GM19239 (cell line): ENCODE measurements around the gene SPATA31D4.
"Not testable (repeated sequence)": the region's sequence is repeated elsewhere in the genome, so short reads cannot be mapped to it uniquely, and the experiment has no call there.

Source experiments
- DNase-seq: peaks from one replicate; pipeline ENCODE4 v3.0.0; 2011; ENCODE audit warnings: low spot score; ENCODE audit not compliant: insufficient read length
- FAIRE-seq: peaks from 2 replicates; lab custom pipeline; 2011; peaks lifted over from hg19 to GRCh38; lab: Jason Lieb, UNC

The SPATA31D4 gene

DNA sequence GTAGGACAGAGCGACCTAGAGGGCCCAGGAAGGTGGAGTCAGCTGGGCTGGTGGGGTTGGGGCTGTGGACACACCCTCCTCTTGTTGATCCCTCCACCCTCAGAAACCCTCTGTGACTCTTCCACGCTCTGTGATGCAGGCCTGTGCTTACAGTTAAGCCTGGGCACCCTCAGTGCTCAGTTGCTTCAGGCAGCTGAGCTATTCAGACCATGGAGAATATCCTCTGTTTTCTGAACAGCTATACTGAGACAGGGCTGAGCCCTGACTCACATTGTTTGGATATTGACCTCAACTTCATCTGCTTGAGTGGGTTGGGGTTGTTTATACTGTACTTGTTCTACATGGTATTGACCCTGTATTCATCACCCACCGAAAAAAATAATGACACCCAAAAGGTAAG is at the start of gene SPATA31D4:
TSS of gene SPATA31D4 (plus strand) at position 124 of the 400 bp plus-strand sequence. CDS start at position 210, 86 bp downstream.
- FAIRE-seq: not testable (repeated sequence)

GRCh38 chr9:81878530-81878929 is 49.7 kb upstream of the SPATA31D4 start:
- no peak for DNase-seq

More for the DNA sequence above, at the start of gene SPATA31D4:
- DNase-seq: not testable (repeated sequence)

GRCh38 chr9:81879501-81879916 is 48.7 kb upstream of the SPATA31D4 start:
- DNase-seq (no peak), FAIRE-seq (no peak)

More at GRCh38 chr9:81878530-81878929, 49.7 kb upstream of the SPATA31D4 start:
- FAIRE-seq: no peak

GRCh38 chr9:81885602-81886001 is 42.6 kb upstream of the SPATA31D4 start:
- no peak for DNase-seq
- no peak for FAIRE-seq

GRCh38 chr9:81886665-81887064 is 41.6 kb upstream of the SPATA31D4 start:
- DNase-seq (no peak), FAIRE-seq (no peak)

GRCh38 chr9:81890104-81890503 is 38.1 kb upstream of the SPATA31D4 start:
- DNase-seq (no peak), FAIRE-seq (no peak)

- no peak for DNase-seq
Observed at GRCh38 chr9:81892440-81892839, 35.8 kb upstream of the SPATA31D4 start.

DNA sequence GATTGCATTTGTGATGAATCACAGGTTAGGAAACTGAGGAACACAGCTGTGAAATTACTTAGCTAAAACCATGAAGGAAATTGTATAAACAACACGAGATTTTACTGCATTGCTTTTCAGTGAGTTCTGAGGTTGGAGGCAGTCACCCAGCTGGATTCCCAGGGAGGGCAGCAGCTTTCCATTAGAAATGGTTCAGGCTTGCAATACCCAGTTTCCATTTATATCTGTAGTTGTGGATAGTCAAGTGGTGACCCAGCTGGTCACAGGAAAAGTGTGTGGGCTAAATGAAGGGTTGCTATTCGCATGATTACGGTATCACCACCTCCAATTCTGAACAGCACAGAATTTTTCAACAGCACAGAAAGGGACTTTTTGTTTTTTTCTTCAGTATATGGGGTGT is 34.3 kb upstream of the SPATA31D4 start:
- no peak for DNase-seq
- FAIRE-seq: no peak

More at GRCh38 chr9:81892440-81892839, 35.8 kb upstream of the SPATA31D4 start:
- no peak for FAIRE-seq

- DNase-seq (no peak), FAIRE-seq (no peak)
Observed at GRCh38 chr9:81894891-81895290, 33.3 kb upstream of the SPATA31D4 start.

DNA sequence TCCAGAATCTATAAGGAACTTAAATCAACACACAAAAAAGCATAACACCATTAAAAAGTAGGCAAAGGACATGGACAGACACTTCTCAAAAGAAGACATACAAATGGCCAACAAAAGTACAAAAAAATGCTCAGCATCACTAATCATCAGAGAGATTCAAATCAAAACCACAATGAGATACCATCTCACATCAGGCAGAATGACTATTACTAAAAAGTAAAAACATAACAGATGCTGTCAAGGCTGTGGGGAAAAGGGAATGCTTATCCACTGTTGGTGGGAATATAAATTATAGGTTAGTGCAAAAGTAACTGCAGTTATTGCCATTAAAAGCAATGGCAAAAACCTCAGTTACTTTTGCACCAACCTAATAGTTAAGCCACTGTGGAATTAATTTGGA is 32.2 kb upstream of the SPATA31D4 start:
- DNase-seq (no peak), FAIRE-seq (no peak)

DNA sequence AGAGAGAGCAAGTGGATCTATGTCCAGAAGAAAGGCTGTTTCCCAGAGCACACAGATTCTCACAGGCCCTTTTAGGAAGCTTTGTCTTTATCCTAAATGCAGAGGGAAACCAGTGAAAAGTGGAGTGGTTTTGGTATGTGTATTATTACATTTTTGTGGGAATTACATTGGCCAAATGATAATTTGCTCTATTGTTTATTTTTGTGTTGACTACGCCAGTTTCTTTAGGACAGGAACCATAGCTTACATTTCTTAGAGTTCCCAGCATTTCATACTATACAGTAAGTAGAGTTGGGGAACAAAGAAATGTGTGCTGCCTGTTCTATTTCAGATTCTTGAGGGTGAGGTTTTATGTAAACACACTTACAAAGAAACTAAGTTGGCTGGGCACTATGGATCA is 29.4 kb upstream of the SPATA31D4 start:
- FAIRE-seq (no peak), DNase-seq (no peak)

DNA sequence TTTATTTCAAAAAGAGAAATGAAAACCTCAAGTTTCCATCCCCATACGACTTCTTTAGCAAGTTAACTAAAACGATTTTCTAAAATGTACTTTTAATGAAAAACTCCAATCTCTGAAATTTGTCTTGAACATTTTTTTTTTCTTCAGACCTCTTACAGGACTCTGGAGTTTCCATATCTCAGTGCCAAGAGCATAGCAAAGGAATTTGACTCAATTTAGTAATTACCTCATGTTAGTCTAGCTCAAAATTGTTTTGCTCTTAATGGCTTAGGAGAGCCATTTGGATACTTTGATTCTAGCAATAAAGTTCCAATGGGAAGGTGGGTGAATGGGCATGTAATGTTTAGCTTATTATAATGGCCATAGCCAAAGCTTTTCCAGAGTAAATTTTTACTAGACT is 26.0 kb upstream of the SPATA31D4 start:
- DNase-seq (no peak), FAIRE-seq (no peak)

DNA sequence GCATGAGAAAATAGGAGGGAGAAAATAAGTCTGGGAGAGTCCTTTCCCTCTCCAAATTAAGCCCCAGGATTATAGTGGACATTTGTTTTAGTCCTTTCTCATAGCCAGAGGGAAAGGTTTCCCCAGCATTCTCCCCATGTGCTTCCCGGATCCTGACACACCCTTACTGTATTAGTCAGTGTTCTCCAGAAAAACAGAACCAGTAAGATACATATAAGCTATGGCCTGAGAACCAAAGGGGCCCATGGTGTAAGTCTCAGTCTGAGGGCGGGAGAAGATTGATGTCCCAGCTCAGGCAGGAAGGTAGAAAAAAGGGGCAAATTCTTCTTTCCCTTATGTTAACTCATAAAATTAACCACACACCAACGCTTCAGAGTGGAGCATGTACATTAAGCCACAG is 25.6 kb upstream of the SPATA31D4 start:
- no peak for FAIRE-seq
- no peak for DNase-seq

- DNase-seq (no peak), FAIRE-seq (no peak)
Observed at GRCh38 chr9:81906671-81907070, 21.6 kb upstream of the SPATA31D4 start.

DNA sequence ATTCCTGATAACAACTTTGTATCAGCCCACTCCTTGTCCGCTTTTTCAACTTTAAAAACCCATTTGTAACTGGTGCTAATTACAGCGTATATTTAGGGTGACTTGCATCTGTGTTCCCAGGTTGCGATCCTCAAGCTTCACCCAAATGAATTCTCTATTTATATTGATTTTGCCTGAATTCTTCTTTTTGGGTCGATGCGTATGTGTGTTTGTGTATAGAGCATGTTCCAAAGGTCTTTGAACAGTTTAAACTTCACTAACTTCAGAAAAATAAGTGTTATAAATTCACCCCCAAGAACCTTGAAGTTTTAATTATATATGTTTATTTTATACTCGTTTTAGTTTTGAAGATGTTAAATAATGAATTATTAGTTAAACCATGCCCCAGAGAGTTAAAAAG is 16.1 kb upstream of the SPATA31D4 start:
- FAIRE-seq (no peak), DNase-seq (no peak)

GRCh38 chr9:81915801-81916505 is 12.3 kb upstream of the SPATA31D4 start:
- DNase-seq (no peak), FAIRE-seq (no peak)

- DNase-seq, FAIRE-seq: not testable (repeated sequence)
Observed at GRCh38 chr9:81918507-81918906, 9.7 kb upstream of the SPATA31D4 start.

DNA sequence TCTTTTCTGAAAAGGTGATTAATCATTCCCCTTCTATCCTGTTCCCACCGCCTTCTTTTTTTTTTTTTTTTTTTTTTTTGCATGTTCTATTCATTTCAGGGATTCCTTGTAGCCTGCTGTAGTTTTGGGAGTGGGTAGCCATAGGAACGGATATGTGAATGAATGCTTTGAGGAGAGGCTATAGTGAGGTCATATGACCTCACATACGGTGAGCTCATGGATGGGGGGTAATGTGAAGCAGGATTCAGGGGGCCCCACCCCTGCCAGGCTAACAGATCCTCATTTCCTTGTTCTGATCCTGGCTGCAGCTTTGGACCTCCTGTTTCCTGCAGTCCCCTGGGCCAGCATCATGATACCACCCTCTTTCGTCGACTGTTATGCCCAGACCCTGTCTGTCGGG is 1.9 kb downstream of the SPATA31D4 start:
- not testable (repeated sequence) for DNase-seq, FAIRE-seq

GRCh38 chr9:81933547-81933946 is 5.3 kb downstream of the SPATA31D4 start:
- DNase-seq, FAIRE-seq: not testable (repeated sequence)

GRCh38 chr9:81943393-81943792 is 15.2 kb downstream of the SPATA31D4 start, which contains the start of gene SPATA31D3:
SPATA31D3 (plus strand) TSS chr9:81943500; CDS start chr9:81943586, 86 bp downstream.
- not testable (repeated sequence) for DNase-seq, FAIRE-seq

DNA sequence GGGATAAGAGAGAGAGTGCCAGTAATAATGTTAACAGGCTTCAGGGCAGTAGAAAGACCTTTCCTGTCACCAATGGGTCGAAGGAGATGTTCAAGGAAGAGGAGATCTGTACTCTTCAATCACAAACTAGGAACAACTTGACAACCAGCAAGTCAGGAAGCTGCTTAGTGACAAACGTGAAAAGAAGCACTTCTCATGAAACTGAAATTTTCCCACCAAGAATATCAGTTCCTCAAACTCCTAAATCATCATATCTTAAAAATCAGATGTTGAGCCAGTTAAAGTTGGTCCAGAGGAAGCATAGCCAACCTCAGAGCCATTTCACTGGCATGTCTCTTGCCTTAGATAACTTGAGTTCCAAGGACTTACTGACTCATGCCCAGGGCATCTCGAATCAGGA is 20.4 kb downstream of the SPATA31D4 start:
- not testable (repeated sequence) for FAIRE-seq, DNase-seq

- FAIRE-seq (no peak), DNase-seq (no peak)
Observed at GRCh38 chr9:81953096-81953495, 24.9 kb downstream of the SPATA31D4 start.
